Tibial nerve (tissue), 4 donors: ENCODE measurements around the gene DPYSL4.

Experiments
- CTCF ChIP-seq, 5 experiments: fragments of 200-600 bp in 3 of 5; fragments of 450-650 bp in 2 of 5; sonication (generic) in 3 of 5; IDR thresholded peaks; one replicate each; pipeline ENCODE4 v1.5.1; 2016 to 2019; ENCODE audit warnings: antibody characterized with exemption in 5 of 5, mild to moderate bottlenecking in 3 of 5, moderate library complexity in 2 of 5
- EP300 ChIP-seq, 2 donors: sonication (generic); formaldehyde crosslinking; IDR thresholded peaks; one replicate each; pipeline ENCODE4 v1.6.1; 2017; ENCODE audit warnings: antibody characterized with exemption in 2 of 2, mild to moderate bottlenecking in 1 of 2
- POLR2A ChIP-seq, 2 donors: fragments of 450-650 bp; IDR thresholded peaks; one replicate each; pipeline ENCODE4 v1.6.1; 2017; ENCODE audit warnings: antibody characterized with exemption in 2 of 2, mild to moderate bottlenecking in 2 of 2, moderate library complexity in 2 of 2

- TF ChIP-seq CTCF (IDR thresholded peaks at IDR 0.05) (no peak), POLR2A (IDR thresholded peaks at IDR 0.05) (no peak), EP300 (IDR thresholded peaks at IDR 0.05) (no peak)
Measured at GRCh38 chr10:132192076-132192975, 5.6 kb downstream of the DPYSL4 start.
